ENCODE data around the gene GCNT3.
"Not testable (repeated sequence)": the region's sequence is repeated elsewhere in the genome, so short reads cannot be mapped to it uniquely, and the experiment has no call there.

GCNT3 gene

GRCh38 chr15:59622289-59622688, 10.7 kb downstream of the GCNT3 start:
- DNase-seq, result no peak

DNA sequence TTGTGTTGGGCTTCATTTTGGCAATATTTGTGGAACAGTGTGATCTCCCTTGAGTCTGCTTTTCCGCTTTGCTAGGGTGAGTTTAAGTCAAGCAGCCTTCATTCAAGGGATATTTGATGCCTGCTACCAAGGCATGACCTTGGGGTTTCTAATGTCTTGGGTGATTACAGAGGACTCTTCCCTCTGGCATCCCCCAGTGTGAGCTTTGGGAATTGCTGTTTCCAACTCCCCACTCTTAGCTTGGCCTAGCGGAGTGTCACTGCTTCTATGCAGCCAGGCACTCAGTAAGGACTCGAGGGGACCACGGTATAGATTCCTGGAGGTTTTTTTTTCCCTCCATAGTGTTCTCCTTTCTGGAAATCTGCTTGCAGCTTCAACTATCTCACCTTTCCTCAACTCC, 21.1 kb downstream of the GCNT3 start:
- no peak for DNase-seq

DNA sequence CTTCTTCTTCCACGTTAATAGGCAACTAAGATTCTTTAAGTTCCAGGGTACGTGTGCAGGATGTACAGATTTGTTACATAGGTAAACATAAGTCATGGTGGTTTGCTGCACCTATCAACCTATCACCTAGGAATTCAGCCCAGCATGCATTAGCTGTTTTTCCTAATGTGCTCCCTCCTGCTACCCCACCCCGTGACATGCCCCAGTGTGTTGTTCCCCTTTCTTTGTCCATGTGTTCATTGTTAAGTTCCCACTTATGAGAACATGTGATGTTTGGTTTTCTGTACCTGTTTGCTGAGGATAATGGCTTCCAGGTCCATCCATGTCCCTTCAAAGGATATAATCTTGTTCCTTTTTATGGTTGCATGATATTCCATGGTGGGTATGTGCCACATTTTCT, 24.6 kb downstream of the GCNT3 start:
- DNase-seq, result no peak

DNA sequence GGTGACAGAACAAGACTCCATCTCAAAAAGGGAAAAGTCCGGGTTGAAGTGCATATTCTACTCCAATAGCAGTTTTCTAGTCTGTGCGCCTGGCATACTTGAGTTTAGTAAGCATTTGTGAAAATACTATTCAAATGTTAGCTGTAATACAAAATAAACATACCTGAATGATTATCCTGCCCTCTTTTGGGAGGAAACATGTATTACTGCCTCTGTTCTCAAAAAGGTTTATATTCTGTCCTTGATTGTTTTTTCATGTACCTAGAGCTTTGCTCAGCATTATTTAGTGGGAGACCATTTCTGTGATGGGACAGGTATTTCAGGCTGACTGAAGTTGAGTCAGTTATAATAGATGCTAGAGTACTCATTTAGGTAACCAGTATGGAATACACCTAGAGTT, 25.9 kb downstream of the GCNT3 start:
- not testable (repeated sequence) for DNase-seq

- DNase-seq, result no peak
Observed at GRCh38 chr15:59642351-59642750, 30.8 kb downstream of the GCNT3 start.

DNA sequence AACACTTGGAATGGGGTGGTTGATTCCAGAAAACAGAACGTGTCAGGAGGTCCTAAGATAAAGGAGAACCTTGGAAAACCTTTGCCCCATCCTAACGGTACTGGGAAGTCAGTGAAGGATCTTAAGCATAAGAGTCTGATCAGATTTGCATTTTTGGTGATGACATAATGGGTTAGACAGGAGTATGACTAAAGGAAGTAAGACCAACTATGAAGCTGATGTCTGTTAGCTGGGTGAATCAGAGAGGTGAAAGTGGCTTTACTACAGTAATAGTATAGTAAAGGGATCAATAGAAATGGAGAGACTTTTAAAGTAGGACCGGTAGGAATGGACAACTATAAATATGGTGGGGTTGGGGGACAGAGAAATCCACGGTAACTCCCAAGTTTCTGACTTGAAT, 33.2 kb downstream of the GCNT3 start:
- DNase-seq, result no peak

GRCh38 chr15:59645812-59646211, 34.2 kb downstream of the GCNT3 start:
- DNase-seq, result not testable (repeated sequence)

GRCh38 chr15:59646277-59646676, 34.7 kb downstream of the GCNT3 start:
- DNase-seq, result no peak

DNA sequence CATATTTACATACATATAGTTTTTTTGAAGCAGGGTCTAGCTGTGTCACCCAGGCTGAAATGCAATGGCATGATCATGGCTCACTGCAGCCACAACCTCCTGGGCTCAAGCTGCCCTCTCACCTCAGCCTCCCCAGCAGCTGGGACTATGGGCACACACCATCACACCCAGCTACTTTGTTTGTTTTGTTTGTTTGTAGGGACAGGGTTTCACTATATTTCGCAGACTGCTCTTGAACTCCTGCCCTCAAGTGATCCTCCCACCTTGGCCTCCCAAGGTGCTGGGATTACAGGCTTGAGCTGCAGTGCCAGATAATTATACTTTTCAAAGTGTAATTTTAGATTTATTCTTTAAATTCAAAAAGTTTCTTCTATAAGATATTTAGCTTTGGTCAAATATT, 35.5 kb downstream of the GCNT3 start:
- DNase-seq, result no peak

DNA sequence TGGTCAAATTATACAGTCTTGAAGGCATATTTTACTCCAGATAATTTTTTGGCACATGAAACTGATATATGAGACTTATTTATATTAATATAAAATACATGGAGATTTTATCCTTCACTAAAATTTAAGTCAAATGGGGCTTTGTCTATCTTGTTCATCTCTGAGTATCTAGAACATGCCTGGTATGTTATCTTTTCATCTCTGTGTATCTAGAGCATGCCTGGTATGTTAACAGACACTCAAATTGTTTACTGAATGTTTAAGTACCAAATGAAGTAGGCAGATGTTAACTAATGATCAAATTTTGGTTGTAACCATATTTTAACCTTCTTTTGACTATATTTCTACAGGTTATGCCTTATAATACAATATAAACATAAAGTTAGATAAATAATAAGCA, 38.0 kb downstream of the GCNT3 start:
- DNase-seq, result no peak

GRCh38 chr15:59654046-59654445, 42.5 kb downstream of the GCNT3 start:
- no peak for DNase-seq

GRCh38 chr15:59656897-59657634, 45.5 kb downstream of the GCNT3 start, which contains the start of gene GTF2A2:
TSS of gene GTF2A2 (minus strand) at chr15:59657515. CDS start at chr15:59652277, 5,238 bp downstream.
- peak; percentile 97 for DNase-seq

- DNase-seq, result no peak
Observed at GRCh38 chr15:59657635-59658125, 46.1 kb downstream of the GCNT3 start.

DNA sequence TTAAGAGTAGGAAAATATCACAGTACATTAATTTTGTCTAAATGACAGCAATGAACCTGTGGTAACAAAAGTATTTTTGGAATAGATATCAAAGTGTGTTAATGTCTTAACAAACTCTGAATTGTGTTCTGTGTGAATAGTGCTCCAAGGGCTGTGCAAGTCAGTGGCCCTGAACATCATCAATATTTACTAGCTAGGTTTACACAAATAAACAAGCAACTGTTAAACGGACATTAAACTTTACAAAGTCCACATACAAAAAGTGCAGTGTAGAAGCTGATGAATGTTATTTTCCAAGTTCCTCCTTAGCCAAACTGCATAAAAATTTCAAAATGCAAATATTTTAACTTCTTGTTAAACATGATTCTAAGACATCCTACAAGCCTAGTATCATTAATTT, 47.8 kb downstream of the GCNT3 start:
- DNase-seq, result no peak

- no peak for DNase-seq
Observed at GRCh38 chr15:59662260-59662659, 50.7 kb downstream of the GCNT3 start.

GRCh38 chr15:59668556-59668955, 57.0 kb downstream of the GCNT3 start:
- no peak for DNase-seq
